Measurements from ENCODE around the gene DYSF. TPM values are rescaled to one million over a fixed set of nuclear protein-coding genes. Genes with fewer than 3 reads are reported as not detected.

Gene DYSF
- total RNA-seq, 1 donor, result 0.18 TPM

GRCh38 chr2:71609029-71609428 is 155.7 kb downstream of the DYSF start:
- no peak for TF ChIP-seq CTCF (IDR thresholded peaks at IDR 0.05; ENCODE audit: insufficient read depth, low read length)
- DNase-seq (ENCODE audit: low read depth), result no peak
- H3K4me3 ChIP-seq (ENCODE audit: low read depth, low read length), result no peak overlapping the region

GRCh38 chr2:71609441-71609840 is 156.1 kb downstream of the DYSF start:
- DNase-seq (ENCODE audit: low read depth), result no peak
- H3K4me3 ChIP-seq (ENCODE audit: low read depth, low read length), result no peak overlapping the region
- TF ChIP-seq CTCF (IDR thresholded peaks at IDR 0.05; ENCODE audit: insufficient read depth, low read length), result no peak

GRCh38 chr2:71609958-71610357 is 156.6 kb downstream of the DYSF start:
- no peak overlapping the region for H3K4me3 ChIP-seq (ENCODE audit: low read depth, low read length)
- peak; percentile 30 for TF ChIP-seq CTCF (IDR thresholded peaks at IDR 0.05; ENCODE audit: insufficient read depth, low read length)
- peak; percentile 53 for DNase-seq (ENCODE audit: low read depth)

- no peak for DNase-seq (ENCODE audit: low read depth)
- H3K4me3 ChIP-seq (ENCODE audit: low read depth, low read length), result no peak overlapping the region
- TF ChIP-seq CTCF (IDR thresholded peaks at IDR 0.05; ENCODE audit: insufficient read depth, low read length), result no peak
These were observed 157.3 kb downstream of the DYSF start for GRCh38 chr2:71610671-71611070.

- TF ChIP-seq CTCF (IDR thresholded peaks at IDR 0.05; ENCODE audit: insufficient read depth, low read length), result no peak
- H3K4me3 ChIP-seq (ENCODE audit: low read depth, low read length), result no peak overlapping the region
- no peak for DNase-seq (ENCODE audit: low read depth)
These were observed 157.9 kb downstream of the DYSF start for GRCh38 chr2:71611247-71611646.

- no peak for TF ChIP-seq CTCF (IDR thresholded peaks at IDR 0.05; ENCODE audit: insufficient read depth, low read length)
- DNase-seq (ENCODE audit: low read depth), result no peak
- no peak overlapping the region for H3K4me3 ChIP-seq (ENCODE audit: low read depth, low read length)
These were observed 158.6 kb downstream of the DYSF start for GRCh38 chr2:71611781-71612527.

All from fibroblast of the aortic adventitia (primary cell).